ENCODE results near the gene HPN. TPM values are rescaled to one million over a fixed set of nuclear protein-coding genes. Genes with fewer than 3 reads are reported as not detected.

The HPN gene
- total and polyA plus RNA-seq, 2 of the 13 experiments (the other 11 are each of a cell fraction or from before 2014, with no cell fraction given), result 46.7 to 261 TPM

DNA sequence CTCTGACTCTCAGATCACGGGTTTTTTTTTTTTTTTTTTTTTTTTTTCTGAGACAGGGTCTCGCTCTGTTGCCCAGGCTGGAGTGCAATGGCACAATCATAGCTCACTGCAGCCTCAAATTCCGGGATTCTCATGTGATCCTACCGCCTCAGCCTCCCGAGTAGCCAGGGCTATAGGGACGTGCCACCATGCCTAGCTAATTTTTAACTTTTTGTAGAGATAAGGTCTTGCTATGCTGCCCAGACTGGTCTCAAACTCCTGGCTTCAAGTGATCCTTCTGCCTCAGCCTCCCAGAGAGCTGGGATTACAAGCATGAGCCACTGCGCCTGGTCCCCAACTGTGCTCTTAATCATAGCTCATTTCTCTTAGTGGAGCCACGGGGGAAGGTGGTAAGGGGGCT lies 46.0 kb upstream of the HPN start:
- peak; percentile 69 for ATAC-seq
- Histone ChIP-seq H3K4me3 (replicated peaks in 1 of 3; ENCODE audit: insufficient read depth in 1 of 3, low read depth in 2 of 3, low read length in 3 of 3) (peak overlapping the region; percentile 34 to 63 (median 46); a peak in 5 of 6 replicates), H3K27me3 (ENCODE audit: control insufficient read depth in 1 of 2, insufficient read depth in 2 of 2, low read length in 2 of 2) (peaks cover 0 to 14% of the 10 kb centered on the region in 2 experiments; a peak in 3 of 5 replicates)
- TF ChIP-seq SOX5 (CRISPR knock-in tag; IDR thresholded peaks at IDR 0.05; ENCODE audit: borderline replicate concordance) (0 out of 2 replicates have a peak, but pooled peaks have one; percentile 45), HDAC2 (CRISPR knock-in tag; IDR thresholded peaks at IDR 0.05) (peak; percentile 38), U2AF1 (optimal IDR thresholded peaks at IDR 0.05; ENCODE audit: low read depth, low read length) (peak; percentile 1), ZNF770 (CRISPR knock-in tag; IDR thresholded peaks at IDR 0.05) (peak; percentile 99), FOXJ3 (CRISPR knock-in tag; IDR thresholded peaks at IDR 0.05; ENCODE audit: borderline replicate concordance) (no peak), JDP2 (CRISPR knock-in tag; IDR thresholded peaks at IDR 0.05; ENCODE audit: borderline replicate concordance) (no peak), ZNF280D (CRISPR knock-in tag; IDR thresholded peaks at IDR 0.05) (peak; percentile 75; the same call in 1 of the 2 replicates), TBX2 (CRISPR knock-in tag; IDR thresholded peaks at IDR 0.05; ENCODE audit: borderline replicate concordance) (0 out of 2 replicates have a peak, but pooled peaks have one; percentile 18), ZNF121 (CRISPR knock-in tag; IDR thresholded peaks at IDR 0.05) (peak; percentile 99), ELF3 (CRISPR knock-in tag; IDR thresholded peaks at IDR 0.05) (0 out of 2 replicates have a peak, but pooled peaks have one; percentile 22), ZNF317 (CRISPR knock-in tag; IDR thresholded peaks at IDR 0.05) (0 out of 2 replicates have a peak, but pooled peaks have one; percentile 10), ZNF12 (CRISPR knock-in tag; IDR thresholded peaks at IDR 0.05) (no peak), CBX5 (CRISPR knock-in tag; IDR thresholded peaks at IDR 0.05; ENCODE audit: borderline replicate concordance) (peak; percentile 52; the same call in 1 of the 2 replicates), HNF1B (CRISPR knock-in tag; IDR thresholded peaks at IDR 0.05) (0 out of 2 replicates have a peak, but pooled peaks have one; percentile 60)
- TF ChIP-seq, protein P1, sequence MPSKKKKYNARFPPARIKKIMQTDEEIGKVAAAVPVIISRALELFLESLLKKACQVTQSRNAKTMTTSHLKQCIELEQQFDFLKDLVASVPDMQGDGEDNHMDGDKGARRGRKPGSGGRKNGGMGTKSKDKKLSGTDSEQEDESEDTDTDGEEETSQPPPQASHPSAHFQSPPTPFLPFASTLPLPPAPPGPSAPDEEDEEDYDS (CRISPR knock-in tag; IDR thresholded peaks at IDR 0.05), result peak; percentile 57; the same call in 1 of the 2 replicates

More for the DNA sequence above, 46.0 kb upstream of the HPN start:
- 16% methylated on average over 8 of the region's 8 CpGs for WGBS (ENCODE audit: low lambda C conversion rate)
- Histone ChIP-seq H3K79me2 (ENCODE audit: insufficient read depth, low read length) (peaks cover 3% of the 10 kb centered on the region), H3K9me3 (ENCODE audit: low read length) (no peaks in the 10 kb centered on the region), H3K4me2 (ENCODE audit: low read depth, low read length) (peak overlapping the region; percentile 98), H3K36me3 (replicated peaks in 1 of 2; ENCODE audit: control insufficient read depth in 1 of 2, insufficient read depth in 2 of 2, low read length in 2 of 2) (no peaks in the 10 kb centered on the region), H4K20me1 (ENCODE audit: insufficient read depth, low read length) (no peaks in the 10 kb centered on the region), H3K9ac (ENCODE audit: insufficient read depth, low read depth, low read length) (peak overlapping the region; percentile 54; the same call in 1 of the 2 replicates), H2AFZ (ENCODE audit: low read length) (no peak overlapping the region), H3K27ac (ENCODE audit: extremely low read length, insufficient read depth, low read length) (peak overlapping the region; percentile 76), H3K4me1 (ENCODE audit: insufficient read depth, low read length) (peaks cover 67% of the 10 kb centered on the region)
- ChIA-PET POLR2A (interaction anchor here (0.7 to 4.4 kb wide), 13 partner anchors 8 to 141 kb away, joined by 3 to 75 read pairs (median 4); partner anchors contain the start of genes HPN and ZNF30), CTCF (ENCODE audit: low intra/inter-chr PET ratio, low total read pairs) (no interaction called here)
- DNase-seq (ENCODE audit: low spot score), result peak; percentile 84
- no TSS peak for BruUV-seq (replicated peaks)
- FAIRE-seq, result peak; percentile 85
- in situ Hi-C loops (cut with HindIII; ENCODE audit: extremely low pct_ligation_motif_present, low pct_unique_long_range_greater_than_20kb) (no loop called here), intact Hi-C loops (cut with micrococcal nuclease; ENCODE audit: unreplicated experiment) (loop anchor here (1.0 to 5.0 kb wide), 3 partner anchors 11 to 47 kb away; partner anchors contain the start of gene HPN)
